ENCODE results near the gene CD99. TPM values are rescaled to one million over a fixed set of nuclear protein-coding genes. Genes with fewer than 3 reads are reported as not detected.

Gene CD99
- total RNA-seq, 1 experiment from 2014 or later, result 92.1 TPM

GRCh38 chrX:2766906-2767305, 75.8 kb downstream of the CD99 start:
- no peak for DNase-seq
- Mint-ChIP-seq H3K4me3 (no peak overlapping the region), H3K4me1 (peaks cover 30 to 31% of the 10 kb centered on the region in 2 experiments), H3K9me3 (peaks cover 4 to 5% of the 10 kb centered on the region in 2 experiments; a peak in 3 of 5 replicates), H3K27me3 (ENCODE audit: low read depth) (no peaks in the 10 kb centered on the region; the same call in 1 of the 2 replicates), H3K36me3 (ENCODE audit: insufficient read depth in 1 of 3, low read depth in 3 of 3) (peaks cover 0 to 4% (median 0%) of the 10 kb centered on the region in 3 experiments; a peak in 3 of 7 replicates), H3K27ac (no peak overlapping the region)
- H3T11ph ChIP-seq (ENCODE audit: low read length), result no peak overlapping the region
- H2BK20ac ChIP-seq (ENCODE audit: low read depth, low read length, poor library complexity, severe bottlenecking), result no peak overlapping the region
- no peak for TF ChIP-seq CTCF (conservative IDR thresholded peaks at IDR 0.05)
- no peak overlapping the region for H2BK12ac ChIP-seq (ENCODE audit: insufficient read length, low read depth, low read length)
- no peaks in the 10 kb centered on the region for H3K23me2 ChIP-seq (ENCODE audit: insufficient read length, low read depth, low read length, poor library complexity, severe bottlenecking)
- no peak overlapping the region for H4K8ac ChIP-seq (replicated peaks; ENCODE audit: insufficient read length, low read depth, low read length)
- H3K23ac ChIP-seq (ENCODE audit: insufficient read length, low read depth, low read length), result no peak overlapping the region
- H3K27ac ChIP-seq (ENCODE audit: insufficient read length, low read depth, low read length), result no peak overlapping the region
- H2BK120ac ChIP-seq (ENCODE audit: low read depth, low read length, poor library complexity, severe bottlenecking), result no peak overlapping the region
- no peak overlapping the region for H3K4ac ChIP-seq (ENCODE audit: low read depth, low read length)
- no peaks in the 10 kb centered on the region for H3K4me1 ChIP-seq (ENCODE audit: insufficient read depth, low read length)
- no peak overlapping the region for H2BK5ac ChIP-seq (ENCODE audit: insufficient read length, low read length)
- no peak overlapping the region for H4K91ac ChIP-seq (ENCODE audit: insufficient read length, low read depth, low read length)
- WGBS (ENCODE audit: extremely low coverage, insufficient read length, low lambda C conversion rate), result no CpG with 5 or more reads among the region's 11 CpGs
- no peaks in the 10 kb centered on the region for H3K9me3 ChIP-seq (ENCODE audit: control insufficient read depth, low read depth, low read length)
- H2AK5ac ChIP-seq (ENCODE audit: insufficient read length, low read length), result no peak overlapping the region
- H3K27me3 ChIP-seq (ENCODE audit: insufficient read depth, low read length), result no peaks in the 10 kb centered on the region
- no peak overlapping the region for H3K4me2 ChIP-seq (ENCODE audit: insufficient read depth, insufficient read length, low read length)
- H3K18ac ChIP-seq (ENCODE audit: insufficient read length, low read depth, low read length), result no peak overlapping the region
- H3K79me1 ChIP-seq (ENCODE audit: insufficient read depth, low read depth, low read length, poor library complexity, severe bottlenecking), result no peaks in the 10 kb centered on the region
- no peak overlapping the region for H2BK15ac ChIP-seq (ENCODE audit: low read depth, low read length)
- no peak overlapping the region for H3K14ac ChIP-seq (ENCODE audit: insufficient read depth, low read length)
- no peak overlapping the region for H2AFZ ChIP-seq (ENCODE audit: low read length)
- H3K79me2 ChIP-seq (ENCODE audit: insufficient read depth, low read length), result no peaks in the 10 kb centered on the region
- H3K9ac ChIP-seq (ENCODE audit: extremely low read depth, insufficient read length, low read length), result no peak overlapping the region
- no peaks in the 10 kb centered on the region for H4K20me1 ChIP-seq (ENCODE audit: control insufficient read depth, insufficient read depth, insufficient read length)
- no peak overlapping the region for H3K56ac ChIP-seq (ENCODE audit: insufficient read length, low read depth, low read length)
- no peak overlapping the region for H4K5ac ChIP-seq (ENCODE audit: insufficient read length, low read depth, low read length)
